ENCODE results near the gene USP54.
A peak's percentile ranks its signal among the peaks of the same experiment; 100 is the strongest.
"Not testable (repeated sequence)": the region's sequence is repeated elsewhere in the genome, so short reads cannot be mapped to it uniquely, and the experiment has no call there.

Gene USP54

DNA sequence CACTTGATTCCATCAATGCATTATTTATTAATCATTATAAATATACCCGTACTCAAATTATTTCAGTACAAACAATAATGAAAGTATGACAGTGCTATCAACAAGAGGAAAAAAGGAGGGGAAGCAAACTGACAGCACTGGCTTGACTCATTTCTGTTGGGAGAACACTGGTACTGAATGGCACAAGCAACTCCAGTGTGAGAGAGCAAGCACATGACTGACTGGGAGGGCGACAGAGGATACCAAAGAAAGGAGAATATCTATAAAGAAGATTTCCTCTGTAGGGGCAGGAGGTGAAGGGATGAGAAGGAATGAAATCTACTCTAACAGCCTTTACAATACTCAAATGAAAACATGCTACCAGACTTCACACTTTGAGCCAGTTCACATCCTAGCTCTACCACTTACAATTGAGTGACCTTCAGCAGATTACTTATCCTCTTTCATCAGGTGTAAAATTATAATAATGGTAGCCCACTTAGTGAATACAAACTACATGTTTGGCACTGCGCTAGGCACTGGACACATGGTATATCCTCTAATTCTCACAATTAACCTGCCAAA, 1.5 kb downstream of the USP54 start:
- DNase-seq (ENCODE audit: low spot score), result no peak

DNA sequence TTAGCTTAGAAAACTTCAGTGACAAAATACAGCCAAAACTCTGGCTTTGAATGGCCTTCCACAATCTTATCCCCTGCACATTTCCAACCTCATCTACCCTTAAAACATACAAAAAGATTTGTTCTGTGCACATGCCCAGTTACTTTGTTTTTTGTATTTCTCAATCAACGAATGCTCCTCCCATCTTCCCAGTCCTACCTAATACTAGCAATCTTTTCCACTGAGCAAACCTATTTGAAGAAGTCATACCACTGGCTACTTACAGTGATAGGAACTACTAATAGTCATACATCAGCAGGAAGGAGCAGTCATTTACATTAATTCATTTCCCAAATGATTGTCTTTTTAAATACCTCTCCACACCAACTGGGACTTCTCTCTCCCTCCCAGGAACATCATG, 2.5 kb downstream of the USP54 start:
- DNase-seq (ENCODE audit: low spot score), result no peak

DNA sequence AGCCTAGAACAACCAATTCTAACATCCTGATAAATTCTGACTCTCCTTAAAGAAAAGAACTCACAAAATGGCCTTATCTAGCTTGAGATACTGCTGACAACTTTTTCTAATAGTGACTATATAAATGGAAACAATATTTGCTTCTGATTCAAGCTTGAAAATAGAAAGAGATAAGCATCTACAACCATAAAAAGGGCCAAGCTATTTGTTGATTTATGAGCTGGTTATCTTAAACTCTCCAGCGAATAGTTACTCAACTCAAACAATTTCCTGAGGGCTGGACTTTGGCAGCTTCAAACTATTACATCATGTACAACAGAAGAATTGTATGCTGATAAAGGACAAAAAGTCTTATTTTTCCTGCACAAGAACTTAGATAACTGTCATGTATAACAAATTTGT, 4.6 kb downstream of the USP54 start:
- no peak for DNase-seq (ENCODE audit: low spot score)

DNA sequence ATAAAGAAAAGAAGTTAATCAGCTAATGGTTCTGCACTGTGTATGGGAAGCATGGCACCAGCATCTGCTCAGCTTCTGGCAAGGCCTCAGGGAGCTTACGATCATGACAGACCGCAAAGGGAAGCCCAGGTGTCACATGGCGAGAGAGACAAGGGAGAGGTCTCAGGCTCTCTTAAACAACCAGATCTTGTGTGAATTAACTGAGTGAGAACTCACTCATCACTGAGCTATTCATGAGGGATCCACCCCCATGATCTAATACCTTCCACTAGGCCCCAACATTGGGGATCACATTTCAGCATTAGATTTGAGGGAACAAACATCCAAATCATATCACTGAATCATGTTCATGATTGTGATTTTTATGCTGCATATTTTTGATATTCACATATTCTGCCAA, 5.8 kb downstream of the USP54 start:
- no peak for DNase-seq (ENCODE audit: low spot score)

DNA sequence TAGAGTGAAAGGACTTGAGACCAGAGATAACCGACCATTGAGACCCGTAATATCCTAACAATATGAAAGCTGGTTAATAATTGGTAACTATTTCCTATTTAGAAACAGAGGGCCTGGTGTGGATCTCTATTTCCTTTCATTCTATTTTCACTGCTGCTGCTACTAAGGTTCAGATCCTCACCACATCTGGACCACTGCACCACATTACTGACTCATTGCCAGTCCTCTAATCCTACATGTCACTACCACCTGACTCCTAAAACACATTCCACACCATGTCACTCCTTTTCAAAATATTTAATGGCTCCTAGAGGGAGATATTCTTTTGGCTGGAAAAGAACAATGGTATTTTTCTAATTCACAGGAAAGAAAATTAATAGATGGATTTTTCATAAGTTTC, 6.4 kb downstream of the USP54 start:
- no peak for DNase-seq (ENCODE audit: low spot score)

DNA sequence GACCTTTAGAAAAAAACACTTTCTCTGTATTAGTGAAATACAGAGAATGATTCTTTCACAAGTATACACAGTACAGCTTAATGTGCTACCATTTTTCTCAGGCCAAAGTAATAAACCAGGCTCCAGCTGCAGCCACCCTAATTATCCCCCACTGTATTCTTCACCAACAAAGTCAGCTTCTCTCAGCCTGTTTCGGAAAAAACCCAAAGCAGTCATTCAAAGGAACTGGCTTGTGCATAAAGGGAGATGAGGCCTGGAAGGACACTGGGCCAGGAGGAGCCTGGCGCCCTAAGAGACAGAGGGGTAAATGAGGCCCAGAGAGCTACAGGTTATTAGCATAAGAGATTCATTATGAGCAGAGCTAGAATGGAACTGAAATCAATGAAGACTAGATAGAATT, 9.2 kb downstream of the USP54 start:
- no peak for DNase-seq (ENCODE audit: low spot score)

DNA sequence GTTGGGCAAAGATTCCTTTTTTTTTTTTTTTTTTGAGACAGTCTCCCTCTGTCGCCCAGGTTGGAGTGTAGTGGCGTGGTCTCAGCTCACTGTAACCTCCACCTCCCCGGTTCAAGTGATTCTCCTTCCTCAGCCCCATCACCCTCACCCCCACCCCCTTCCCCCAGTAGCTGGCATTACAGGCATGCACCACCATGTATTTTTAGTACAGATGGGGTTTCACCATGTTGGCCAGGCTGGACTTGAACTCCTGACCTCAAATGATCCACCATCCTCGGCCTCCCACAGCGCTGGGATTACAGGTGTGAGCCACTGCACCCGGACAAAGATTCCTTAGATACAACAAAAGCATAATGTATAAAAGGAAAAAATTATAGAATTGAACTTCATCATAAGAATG, 12.2 kb downstream of the USP54 start:
- not testable (repeated sequence) for DNase-seq (ENCODE audit: low spot score)

DNA sequence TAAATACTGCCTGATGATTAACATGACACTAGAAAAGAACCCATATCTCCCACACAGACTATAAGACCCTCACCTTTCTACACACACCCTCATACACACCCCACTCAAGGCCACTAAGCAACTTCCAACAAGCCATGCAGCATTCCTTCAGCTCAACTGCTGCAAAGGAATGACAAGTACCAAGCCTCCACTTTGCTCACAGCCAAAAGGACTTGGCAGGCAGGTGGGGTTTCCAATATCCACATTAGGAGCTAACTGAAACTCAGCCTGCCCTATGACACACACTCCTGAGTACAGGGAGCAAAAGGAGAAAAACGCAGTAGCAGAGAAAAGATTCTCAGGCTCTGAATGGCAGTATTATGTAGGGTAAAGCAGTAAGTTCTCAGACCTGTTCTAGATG, 13.4 kb downstream of the USP54 start:
- DNase-seq (ENCODE audit: low spot score), result peak; percentile 73

DNA sequence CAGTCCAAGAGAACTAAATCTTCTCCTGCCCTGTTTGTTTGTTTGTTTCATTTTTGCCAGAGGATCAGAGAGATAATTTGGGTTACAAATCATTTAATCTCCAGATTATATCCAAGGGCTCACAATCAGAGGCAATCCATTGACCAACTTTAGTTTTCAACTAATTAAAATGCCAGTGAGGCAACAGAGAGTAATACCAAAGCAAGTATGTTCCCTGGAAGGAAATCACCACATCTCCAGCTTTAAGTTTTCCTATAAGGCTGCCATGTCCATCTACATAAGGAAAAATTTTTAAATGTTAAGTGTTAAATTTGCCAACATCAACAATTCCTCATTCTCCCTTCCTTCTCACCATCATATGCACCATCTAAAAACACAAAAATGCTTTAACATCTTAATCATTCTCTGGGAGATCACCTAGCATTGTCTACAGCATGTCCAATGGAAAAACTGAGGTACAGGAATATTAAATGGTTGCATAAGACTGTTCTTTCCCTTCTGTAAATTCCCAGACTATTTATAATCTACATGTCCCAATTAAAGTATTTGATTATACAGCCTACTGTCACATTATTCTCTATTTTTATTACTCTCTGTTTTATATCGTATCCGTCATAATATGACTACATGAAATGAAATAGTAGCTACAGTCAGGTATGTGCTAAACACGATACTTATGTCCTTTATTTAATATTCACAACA, 14.1 kb downstream of the USP54 start:
- DNase-seq (ENCODE audit: low spot score), result no peak

DNA sequence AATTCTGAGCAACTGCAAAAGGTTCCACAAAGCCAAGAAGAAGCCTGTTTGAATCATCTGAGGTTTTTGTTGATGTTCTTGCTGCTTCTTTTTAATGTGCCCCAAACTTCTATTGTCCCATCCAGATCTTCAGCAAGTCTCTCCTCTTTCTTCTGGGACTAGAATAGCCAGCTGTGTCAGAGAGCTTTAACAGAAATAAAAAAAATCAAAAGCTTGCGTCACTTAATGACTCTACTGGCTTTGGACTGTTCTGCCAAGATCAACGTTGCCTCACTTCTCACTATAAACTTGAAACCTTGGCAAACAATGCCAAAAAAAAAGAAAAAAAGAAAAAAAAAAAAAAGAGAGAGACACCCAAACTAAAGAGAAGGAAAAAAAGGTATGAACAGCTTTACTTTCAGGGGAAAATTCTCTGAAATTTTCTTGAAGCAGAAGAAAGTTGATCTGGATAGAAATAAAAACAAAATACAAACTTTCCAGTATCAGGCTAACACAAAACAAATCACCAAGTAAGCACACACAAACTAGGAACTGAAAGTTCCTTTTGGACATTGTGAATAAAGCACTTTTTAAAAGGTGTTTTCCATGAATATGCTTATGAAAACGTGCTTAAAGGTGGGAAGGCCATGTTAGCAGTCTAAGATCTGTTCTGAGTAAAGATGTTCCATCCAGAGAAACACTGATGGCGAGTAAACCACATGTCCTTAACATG, 14.8 kb downstream of the USP54 start:
- DNase-seq (ENCODE audit: low spot score), result peak; percentile 43

DNA sequence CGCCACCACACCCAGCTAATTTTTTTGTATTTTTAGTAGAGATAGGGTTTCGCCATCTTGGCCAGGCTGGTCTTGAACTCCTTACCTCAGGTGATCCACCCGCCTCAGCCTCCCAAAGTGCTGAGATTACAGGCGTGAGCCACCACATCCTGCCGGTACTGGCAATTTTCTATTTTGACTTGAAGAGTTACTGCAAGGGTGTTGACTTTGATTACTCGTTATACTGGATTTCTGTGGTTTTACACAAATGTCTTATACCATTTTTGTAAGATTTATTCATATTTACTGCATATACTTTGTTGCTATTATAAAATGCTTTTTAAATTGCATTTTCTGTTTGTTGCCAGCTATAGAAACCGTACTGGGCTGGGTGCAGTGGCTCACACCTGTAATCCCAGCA, 24.1 kb downstream of the USP54 start:
- DNase-seq (ENCODE audit: low spot score), result not testable (repeated sequence)

DNA sequence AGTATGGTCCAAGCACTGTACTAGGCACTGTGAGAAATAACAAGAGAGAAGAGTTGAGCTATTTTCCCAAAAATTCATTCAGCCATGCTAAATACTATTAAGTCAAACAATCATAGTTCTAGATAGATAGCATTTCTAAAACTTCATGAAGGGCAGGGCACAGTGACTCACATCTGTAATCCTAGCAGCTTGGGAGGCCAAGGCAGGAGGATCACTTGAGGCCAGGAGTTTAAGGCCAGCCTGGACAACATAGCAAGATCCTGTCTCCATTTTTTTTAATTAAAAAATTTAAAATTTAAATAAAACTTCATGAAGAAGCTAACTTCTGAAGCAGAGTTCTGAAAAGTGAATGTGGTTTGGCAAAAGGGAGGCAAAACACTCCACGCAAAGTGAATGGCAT, 29.9 kb downstream of the USP54 start:
- DNase-seq (ENCODE audit: low spot score), result no peak

DNA sequence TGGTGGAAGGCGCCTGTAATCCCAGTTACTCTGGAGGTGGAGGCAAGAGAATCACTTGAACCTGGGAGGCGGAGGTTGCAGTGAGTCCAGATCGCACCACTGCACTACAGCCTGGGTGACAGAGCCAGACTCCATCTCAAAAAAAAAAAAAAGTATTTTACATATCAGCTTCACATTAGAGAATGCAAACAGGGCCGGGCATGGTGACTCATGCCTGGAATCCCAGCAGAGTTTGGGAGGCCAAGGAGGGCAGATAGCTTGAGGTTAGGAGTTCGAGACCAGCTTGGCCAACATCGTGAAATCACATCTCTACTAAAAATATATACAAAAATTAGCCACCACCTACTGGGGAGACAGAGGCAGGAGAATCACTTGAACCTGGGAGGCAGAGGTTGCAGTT, 31.6 kb downstream of the USP54 start:
- DNase-seq (ENCODE audit: low spot score), result no peak

DNA sequence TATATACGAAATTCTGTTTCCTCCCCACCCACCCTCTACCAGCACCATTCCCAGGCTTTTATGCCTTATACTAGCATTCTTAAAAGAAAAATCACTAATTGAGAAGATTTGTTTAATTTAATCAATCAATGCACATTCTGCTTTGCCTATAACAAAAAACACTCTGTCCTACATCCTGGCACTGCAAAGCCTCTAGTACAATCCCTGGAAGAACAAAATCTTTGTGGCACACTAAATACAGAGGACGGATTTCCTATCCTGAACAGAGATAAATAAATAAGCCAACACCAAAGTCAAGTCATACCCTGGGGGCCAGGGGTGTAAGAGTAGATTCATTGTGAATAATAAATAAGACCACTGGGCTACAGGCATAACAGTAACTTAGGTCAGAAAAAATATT, 34.3 kb downstream of the USP54 start:
- DNase-seq (ENCODE audit: low spot score), result no peak

DNA sequence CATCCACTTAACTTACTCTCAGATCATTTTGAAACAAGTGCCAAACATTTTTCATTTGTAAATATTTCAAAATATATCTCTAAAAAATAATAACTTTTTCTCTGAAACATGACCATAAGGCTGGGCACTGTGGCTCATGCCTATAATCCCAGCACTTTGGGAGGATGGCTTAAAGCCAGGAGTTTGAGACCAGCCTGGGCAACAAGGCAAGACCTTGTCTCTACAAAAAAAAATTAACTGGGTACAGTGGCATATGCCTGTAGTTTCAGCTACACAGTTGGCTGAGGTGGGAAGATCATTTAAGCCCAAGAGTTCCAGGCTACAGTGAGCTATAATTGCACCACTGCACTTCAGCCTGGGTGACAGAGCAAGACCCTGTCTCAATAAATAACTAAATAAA, 36.4 kb downstream of the USP54 start:
- no peak for DNase-seq (ENCODE audit: low spot score)

DNA sequence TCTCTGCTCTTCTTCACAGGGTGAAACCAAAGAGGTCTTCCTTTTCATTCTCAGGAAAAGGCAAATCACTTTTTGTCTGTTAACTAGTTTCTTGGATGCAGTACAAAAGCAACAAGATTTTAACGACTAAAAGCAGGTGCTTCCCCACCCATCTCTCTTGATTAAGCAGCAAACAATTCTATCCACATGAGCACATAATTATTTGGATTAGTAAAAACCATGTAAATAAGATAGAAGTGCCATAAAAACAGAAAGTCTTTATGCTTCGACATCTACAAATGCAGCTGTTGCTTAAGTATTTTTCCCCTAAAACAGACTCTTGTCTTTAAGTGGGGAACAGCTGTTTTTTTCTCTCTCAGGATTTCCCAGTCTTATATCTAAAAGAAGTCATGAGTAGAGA, 37.4 kb downstream of the USP54 start:
- DNase-seq (ENCODE audit: low spot score), result no peak

DNA sequence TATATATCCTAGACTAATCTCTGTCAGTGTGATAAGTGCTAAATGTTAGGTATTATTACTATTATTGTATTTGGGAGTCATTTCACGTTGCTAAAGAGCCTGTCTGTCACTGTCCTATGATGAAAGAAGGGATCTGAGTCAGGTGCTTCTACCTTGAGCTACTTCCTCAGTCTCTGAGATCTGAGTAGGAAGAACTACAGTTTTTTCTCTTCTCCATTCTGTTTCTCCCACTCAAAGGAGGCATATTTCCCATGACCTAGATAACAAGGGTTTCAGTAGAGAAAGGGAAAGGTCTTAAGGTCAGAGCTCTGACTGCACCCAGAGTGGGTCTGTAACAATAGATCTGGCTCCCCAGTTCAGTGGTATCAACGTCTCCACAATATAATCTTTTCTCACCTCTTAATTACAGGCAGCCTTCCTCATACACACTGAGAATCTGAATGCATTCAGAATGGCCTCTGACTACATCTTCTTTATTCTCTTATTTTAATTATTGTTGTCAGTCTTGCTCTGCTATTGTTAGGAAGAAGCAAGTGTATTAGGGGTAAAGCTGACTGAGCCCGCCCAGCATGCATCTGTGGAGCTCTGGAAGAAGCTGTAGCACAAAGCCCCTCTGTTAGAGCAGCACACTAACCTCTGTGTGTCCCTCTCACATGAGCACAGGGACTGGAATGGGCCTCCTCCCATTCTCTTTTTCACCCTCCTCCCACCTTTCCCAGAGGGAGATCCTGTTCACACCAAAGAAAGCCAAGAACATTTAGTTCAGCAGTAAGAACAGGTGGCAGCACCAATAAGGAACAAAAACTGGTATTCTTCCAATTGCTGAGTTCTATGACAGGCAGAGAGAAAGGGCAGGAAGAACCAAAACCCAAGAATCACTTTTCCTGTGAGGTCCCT, 38.1 kb downstream of the USP54 start:
- no peak for DNase-seq (ENCODE audit: low spot score)

DNA sequence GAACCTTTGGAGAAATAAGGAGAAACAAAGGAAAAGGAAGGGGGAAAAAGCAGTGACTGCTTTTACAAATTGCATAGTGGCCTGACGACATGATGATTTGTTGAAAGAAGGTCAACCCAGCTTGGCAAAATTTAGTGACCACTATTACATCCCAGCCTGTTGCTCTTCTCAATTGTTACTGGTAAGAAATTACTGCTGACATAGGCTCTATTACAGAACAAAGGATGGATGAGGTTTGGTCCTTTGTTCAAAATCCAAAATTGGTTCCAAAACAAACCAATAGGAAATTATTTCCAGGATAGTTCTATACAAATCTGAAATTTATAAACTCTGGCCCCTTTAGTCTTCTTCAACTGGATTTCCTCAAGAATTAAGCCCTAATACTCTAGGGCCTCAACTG, 39.6 kb downstream of the USP54 start:
- DNase-seq (ENCODE audit: low spot score), result no peak

DNA sequence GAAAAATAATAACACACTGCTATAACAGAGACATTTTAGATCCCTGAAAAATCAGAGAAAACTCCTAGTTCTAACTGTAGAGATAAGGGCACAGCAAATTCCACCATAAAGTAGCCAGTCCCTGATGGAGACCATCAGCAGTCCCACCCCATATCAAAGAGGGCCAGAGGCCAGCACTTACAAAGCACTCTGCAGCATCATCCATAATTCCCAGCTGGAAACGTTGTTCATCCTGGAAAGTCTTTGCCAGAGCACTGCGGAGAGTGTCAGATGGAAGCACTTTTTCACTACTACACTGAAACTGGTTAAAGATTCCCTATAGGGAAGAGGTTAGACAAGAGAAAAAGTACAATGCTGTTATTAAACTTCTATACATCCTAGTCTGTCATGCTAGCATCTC, 45.8 kb downstream of the USP54 start:
- DNase-seq (ENCODE audit: low spot score), result no peak

DNA sequence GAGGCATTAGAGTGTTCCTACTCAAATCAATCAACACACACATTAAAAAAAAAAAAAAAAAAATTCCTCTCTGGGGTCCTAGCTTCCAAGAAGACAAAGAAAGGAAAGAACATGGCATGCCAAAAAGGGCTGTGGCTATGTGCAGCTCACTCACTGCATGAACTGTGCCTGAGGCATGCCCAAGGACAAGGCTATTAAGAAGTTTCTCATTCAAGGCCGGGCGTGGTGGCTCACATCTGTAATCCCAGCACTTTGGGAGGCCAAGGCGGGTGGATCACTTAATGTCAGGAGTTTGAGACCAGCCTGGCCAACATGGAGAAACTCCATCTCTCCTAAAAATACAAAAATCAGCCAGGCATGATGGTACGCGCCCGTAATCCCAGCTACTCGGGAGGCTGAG, 53.4 kb downstream of the USP54 start:
- no peak for DNase-seq (ENCODE audit: low spot score)

DNA sequence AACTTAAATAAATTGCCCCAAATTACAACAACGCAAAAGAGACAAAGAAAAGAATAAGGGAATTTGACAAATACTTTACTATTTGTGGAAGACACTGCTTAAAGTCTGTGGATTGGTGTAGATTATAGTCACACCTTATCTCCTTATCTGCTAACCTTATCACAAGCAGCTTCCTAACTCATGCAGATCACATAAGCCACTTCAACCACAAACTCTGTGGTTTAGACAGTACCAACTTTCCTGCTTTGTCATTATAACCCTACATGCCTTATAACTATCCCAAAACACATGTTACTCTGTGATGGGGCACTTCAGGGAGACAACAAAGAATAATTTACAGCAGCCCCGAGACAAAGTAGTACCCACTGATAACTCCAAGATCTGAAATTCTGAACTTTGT, 53.9 kb downstream of the USP54 start:
- DNase-seq (ENCODE audit: low spot score), result no peak

DNA sequence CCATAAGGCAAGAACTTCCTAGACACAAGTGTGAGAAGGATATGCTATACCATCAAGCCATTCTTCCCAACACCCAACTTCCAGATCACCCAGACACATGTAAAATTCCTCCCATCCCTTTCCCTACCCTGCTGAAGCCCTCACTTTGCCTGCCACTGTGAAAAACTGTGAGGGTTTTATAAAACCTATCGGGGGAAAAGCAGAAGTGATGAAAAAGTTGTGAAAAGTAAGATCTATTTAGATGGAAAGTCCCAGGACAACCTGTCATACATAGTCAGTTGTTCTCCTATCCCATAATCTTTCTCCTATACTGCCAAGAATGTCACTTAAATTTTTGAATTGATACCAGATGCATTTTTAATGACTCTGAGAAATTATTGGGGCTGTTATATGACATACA, 56.3 kb downstream of the USP54 start:
- no peak for DNase-seq (ENCODE audit: low spot score)

All from iPS-NIHi11 (cell line).